ENCODE measurements around the gene PRKCG. TPM values are rescaled to one million over a fixed set of nuclear protein-coding genes. Genes with fewer than 3 reads are reported as not detected.
A peak's percentile ranks its signal among the peaks of the same experiment; 100 is the strongest.

The PRKCG gene
- polyA plus RNA-seq, 3 donors, result 0.01 TPM; not detected in 2

GRCh38 chr19:53847555-53847954, 34.4 kb upstream of the PRKCG start:
- H3K36me3 Mint-ChIP-seq, result no peaks in the 10 kb centered on the region
- TF ChIP-seq, protein P1, sequence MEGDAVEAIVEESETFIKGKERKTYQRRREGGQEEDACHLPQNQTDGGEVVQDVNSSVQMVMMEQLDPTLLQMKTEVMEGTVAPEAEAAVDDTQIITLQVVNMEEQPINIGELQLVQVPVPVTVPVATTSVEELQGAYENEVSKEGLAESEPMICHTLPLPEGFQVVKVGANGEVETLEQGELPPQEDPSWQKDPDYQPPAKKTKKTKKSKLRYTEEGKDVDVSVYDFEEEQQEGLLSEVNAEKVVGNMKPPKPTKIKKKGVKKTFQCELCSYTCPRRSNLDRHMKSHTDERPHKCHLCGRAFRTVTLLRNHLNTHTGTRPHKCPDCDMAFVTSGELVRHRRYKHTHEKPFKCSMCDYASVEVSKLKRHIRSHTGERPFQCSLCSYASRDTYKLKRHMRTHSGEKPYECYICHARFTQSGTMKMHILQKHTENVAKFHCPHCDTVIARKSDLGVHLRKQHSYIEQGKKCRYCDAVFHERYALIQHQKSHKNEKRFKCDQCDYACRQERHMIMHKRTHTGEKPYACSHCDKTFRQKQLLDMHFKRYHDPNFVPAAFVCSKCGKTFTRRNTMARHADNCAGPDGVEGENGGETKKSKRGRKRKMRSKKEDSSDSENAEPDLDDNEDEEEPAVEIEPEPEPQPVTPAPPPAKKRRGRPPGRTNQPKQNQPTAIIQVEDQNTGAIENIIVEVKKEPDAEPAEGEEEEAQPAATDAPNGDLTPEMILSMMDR (IDR thresholded peaks at IDR 0.05), result no peak
- Histone ChIP-seq H3K27ac (ENCODE audit: low read depth in 1 of 2, low read length in 2 of 2) (no peak overlapping the region), H3K4me1 (ENCODE audit: control insufficient read depth in 1 of 2, insufficient read depth in 2 of 2, low read length in 2 of 2) (peaks cover 91 to 97% of the 10 kb centered on the region in 2 donors), H3K36me3 (replicated peaks in 1 of 2; ENCODE audit: control insufficient read depth in 1 of 2, insufficient read depth in 2 of 2, low read length in 2 of 2) (no peaks in the 10 kb centered on the region), H2AFZ (ENCODE audit: insufficient read depth, low read depth, low read length, poor library complexity, severe bottlenecking) (no peak overlapping the region), H3K27me3 (ENCODE audit: control insufficient read depth in 2 of 2, insufficient read depth in 2 of 2, low read length in 2 of 2) (no peaks in the 10 kb centered on the region), H3K4me2 (replicated peaks; ENCODE audit: extremely low read depth, low read length, poor library complexity, severe bottlenecking) (no peak overlapping the region), H3K79me2 (ENCODE audit: insufficient read depth, low read length) (no peaks in the 10 kb centered on the region), H4K20me1 (ENCODE audit: insufficient read depth, low read length) (no peaks in the 10 kb centered on the region), H3K9me3 (replicated peaks in 1 of 2; ENCODE audit: control insufficient read depth in 1 of 2, insufficient read depth in 1 of 2, low read length in 2 of 2) (no peaks in the 10 kb centered on the region), H3K9ac (ENCODE audit: insufficient read depth, low read length, poor library complexity, severe bottlenecking) (no peak overlapping the region), H3K4me3 (replicated peaks in 1 of 3; ENCODE audit: low read depth in 2 of 3, low read length in 3 of 3) (no peak overlapping the region)
- H3K27me3 Mint-ChIP-seq (ENCODE audit: low read depth in 3 of 3), result peaks cover 2% of the 10 kb centered on the region in 3 donors
- peak overlapping the region in 4 of 7 donors; percentile 48 to 89 (median 72) for H3K27ac Mint-ChIP-seq
- intact Hi-C loops (cut with micrococcal nuclease), result loop anchor here in 1 of 2 donors (5.0 kb wide), 1 partner anchor 35 kb away; the partner anchor contains the start of gene PRKCG
- H3K4me3 Mint-ChIP-seq, result no peak overlapping the region
- 75% methylated on average over 6 of the region's 8 CpGs for WGBS (ENCODE audit: insufficient coverage)
- no peak for DNase-seq
- peaks cover 78% of the 10 kb centered on the region for H3K4me1 Mint-ChIP-seq
- H3K9me3 Mint-ChIP-seq, result no peaks in the 10 kb centered on the region

DNA sequence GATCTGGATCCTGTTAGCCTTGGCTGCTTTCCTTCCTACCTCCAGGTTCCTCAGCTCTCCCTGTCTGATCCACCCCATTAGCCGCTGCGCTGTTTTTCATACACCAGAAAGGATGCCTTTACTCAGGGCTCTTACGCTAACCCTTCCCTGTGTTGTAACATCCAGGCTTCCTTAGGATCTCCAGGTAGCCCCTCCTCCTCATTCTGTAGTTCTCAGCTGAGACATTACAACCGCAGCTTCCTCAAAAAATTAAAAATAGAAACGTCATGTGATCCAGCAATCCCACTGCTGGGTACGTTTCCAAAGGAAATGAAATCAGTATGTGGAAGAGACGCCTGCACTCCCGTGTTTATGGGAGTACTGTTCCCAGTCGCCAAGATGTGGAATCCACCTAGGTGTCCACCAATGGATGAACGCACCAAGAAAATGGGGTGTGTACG, 32.7 kb upstream of the PRKCG start:
- peak overlapping the region in 1 of 3 experiments; percentile 65 for H3K4me3 ChIP-seq (replicated peaks in 1 of 3; ENCODE audit: low read depth in 2 of 3, low read length in 3 of 3)
- Mint-ChIP-seq H3K27me3 (ENCODE audit: low read depth in 3 of 3) (peaks cover 2 to 5% (median 3%) of the 10 kb centered on the region in 3 donors), H3K27ac (peak overlapping the region; percentile 87 to 98 (median 94)), H3K9me3 (no peaks in the 10 kb centered on the region), H3K4me1 (peaks cover 72% of the 10 kb centered on the region), H3K4me3 (peak overlapping the region; percentile 56 to 88), H3K36me3 (no peaks in the 10 kb centered on the region)
- peak; percentile 73 to 93 (median 89) for DNase-seq
- no peaks in the 10 kb centered on the region for H3K9me3 ChIP-seq (replicated peaks in 1 of 2; ENCODE audit: control insufficient read depth in 1 of 2, insufficient read depth in 1 of 2, low read length in 2 of 2)
- 22% methylated on average over 9 of the region's 11 CpGs for WGBS (ENCODE audit: insufficient coverage)
- H3K27ac ChIP-seq (ENCODE audit: low read depth in 1 of 2, low read length in 2 of 2), result peak overlapping the region; percentile 67 to 76
- no peaks in the 10 kb centered on the region for H4K20me1 ChIP-seq (ENCODE audit: insufficient read depth, low read length)
- TF ChIP-seq, protein P1 (IDR thresholded peaks at IDR 0.05), result no peak
- intact Hi-C loops (cut with micrococcal nuclease), result loop anchor here in 1 of 2 donors (5.0 kb wide), 1 partner anchor 33 kb away; the partner anchor contains the start of gene PRKCG
- H3K36me3 ChIP-seq (replicated peaks in 1 of 2; ENCODE audit: control insufficient read depth in 1 of 2, insufficient read depth in 2 of 2, low read length in 2 of 2), result no peaks in the 10 kb centered on the region
- no peaks in the 10 kb centered on the region for H3K79me2 ChIP-seq (ENCODE audit: insufficient read depth, low read length)
- H3K27me3 ChIP-seq (ENCODE audit: control insufficient read depth in 2 of 2, insufficient read depth in 2 of 2, low read length in 2 of 2), result no peaks in the 10 kb centered on the region
- peak overlapping the region; percentile 66 for H3K4me2 ChIP-seq (replicated peaks; ENCODE audit: extremely low read depth, low read length, poor library complexity, severe bottlenecking)
- peak overlapping the region; percentile 51 for H2AFZ ChIP-seq (ENCODE audit: insufficient read depth, low read depth, low read length, poor library complexity, severe bottlenecking)
- H3K4me1 ChIP-seq (ENCODE audit: control insufficient read depth in 1 of 2, insufficient read depth in 2 of 2, low read length in 2 of 2), result peaks cover 87% of the 10 kb centered on the region in 2 donors
- H3K9ac ChIP-seq (ENCODE audit: insufficient read depth, low read length, poor library complexity, severe bottlenecking), result peak overlapping the region; percentile 15

Measured in CD14-positive monocyte (primary cell).